ENCODE data around the gene NIBAN1. TPM values are rescaled to one million over a fixed set of nuclear protein-coding genes. Genes with fewer than 3 reads are reported as not detected.
A peak's percentile ranks its signal among the peaks of the same experiment; 100 is the strongest.

The NIBAN1 gene
- total RNA-seq, 1 experiment from 2014 or later = 15.6 TPM

DNA sequence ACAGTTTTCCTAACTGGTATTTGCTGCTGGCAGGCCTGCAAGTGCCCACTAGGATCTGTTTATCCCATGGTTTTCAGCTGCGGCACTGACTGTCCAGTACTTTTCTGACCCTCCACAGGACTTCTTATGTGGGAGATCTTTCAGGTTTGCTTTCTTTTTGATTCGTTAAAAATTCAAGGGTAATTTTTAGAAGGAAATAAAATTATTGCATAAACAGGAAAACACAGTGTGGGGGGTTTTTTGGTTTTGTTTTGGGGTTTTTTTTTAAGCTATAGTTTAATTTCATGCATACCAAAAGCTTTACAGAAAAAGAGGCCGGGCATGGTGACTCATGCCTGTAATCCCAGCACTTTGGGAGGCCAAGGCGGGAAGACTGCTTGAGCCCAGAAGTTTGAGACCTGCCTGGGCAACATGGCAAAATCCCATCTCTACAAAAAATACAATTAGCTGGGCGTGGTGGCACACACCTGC lies 3.6 kb downstream of the NIBAN1 start:
- ChIA-PET CTCF (interaction anchor here (0.9 to 8.1 kb wide), 5 partner anchors 11 to 164 kb away, joined by 3 to 77 read pairs (median 4); no protein-coding TSS in a partner anchor), POLR2A (interaction anchor here (0.9 to 2.5 kb wide), 5 partner anchors 9 to 70 kb away, joined by 3 to 11 read pairs (median 3); no protein-coding TSS in a partner anchor)
- Mint-ChIP-seq H3K9me3 (ENCODE audit: unreplicated experiment) (no peaks in the 10 kb centered on the region), H3K4me1 (ENCODE audit: insufficient read depth, unreplicated experiment) (peaks cover 6% of the 10 kb centered on the region), H3K27ac (ENCODE audit: low read depth, unreplicated experiment) (no peak overlapping the region), H3K36me3 (ENCODE audit: insufficient read depth, unreplicated experiment) (no peaks in the 10 kb centered on the region), H3K4me3 (ENCODE audit: unreplicated experiment) (no peak overlapping the region), H3K27me3 (ENCODE audit: insufficient read depth, unreplicated experiment) (peaks cover 69% of the 10 kb centered on the region)
- no TSS peak for BruUV-seq (replicated peaks)
- intact Hi-C loops (cut with micrococcal nuclease) = no loop called here
- TF ChIP-seq, protein P1, sequence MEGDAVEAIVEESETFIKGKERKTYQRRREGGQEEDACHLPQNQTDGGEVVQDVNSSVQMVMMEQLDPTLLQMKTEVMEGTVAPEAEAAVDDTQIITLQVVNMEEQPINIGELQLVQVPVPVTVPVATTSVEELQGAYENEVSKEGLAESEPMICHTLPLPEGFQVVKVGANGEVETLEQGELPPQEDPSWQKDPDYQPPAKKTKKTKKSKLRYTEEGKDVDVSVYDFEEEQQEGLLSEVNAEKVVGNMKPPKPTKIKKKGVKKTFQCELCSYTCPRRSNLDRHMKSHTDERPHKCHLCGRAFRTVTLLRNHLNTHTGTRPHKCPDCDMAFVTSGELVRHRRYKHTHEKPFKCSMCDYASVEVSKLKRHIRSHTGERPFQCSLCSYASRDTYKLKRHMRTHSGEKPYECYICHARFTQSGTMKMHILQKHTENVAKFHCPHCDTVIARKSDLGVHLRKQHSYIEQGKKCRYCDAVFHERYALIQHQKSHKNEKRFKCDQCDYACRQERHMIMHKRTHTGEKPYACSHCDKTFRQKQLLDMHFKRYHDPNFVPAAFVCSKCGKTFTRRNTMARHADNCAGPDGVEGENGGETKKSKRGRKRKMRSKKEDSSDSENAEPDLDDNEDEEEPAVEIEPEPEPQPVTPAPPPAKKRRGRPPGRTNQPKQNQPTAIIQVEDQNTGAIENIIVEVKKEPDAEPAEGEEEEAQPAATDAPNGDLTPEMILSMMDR (IDR thresholded peaks at IDR 0.05; ENCODE audit: unreplicated experiment) = no peak
- peak; percentile 35 for DNase-seq (ENCODE audit: unreplicated experiment)

DNA sequence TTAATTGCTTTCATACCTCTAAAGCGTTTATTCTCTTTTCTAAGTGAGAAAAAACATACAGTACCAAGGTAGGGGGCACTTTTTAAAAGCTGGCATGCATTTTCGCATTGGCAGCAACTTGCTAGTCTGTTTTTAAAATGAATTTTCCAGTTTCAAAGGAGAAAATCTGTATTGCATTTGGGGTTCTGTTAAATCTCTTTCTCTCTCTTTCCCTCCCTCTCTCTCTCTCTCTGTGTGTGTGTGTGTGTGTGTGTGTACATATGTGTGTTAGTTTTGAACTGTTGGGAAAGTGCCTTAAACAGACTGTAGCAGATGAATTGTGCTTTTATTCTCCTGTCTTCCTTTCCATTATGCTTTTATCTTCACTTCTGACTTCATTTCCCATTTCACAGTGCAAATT lies 7.3 kb downstream of the NIBAN1 start:
- intact Hi-C loops (cut with micrococcal nuclease) = no loop called here
- Mint-ChIP-seq H3K27me3 (ENCODE audit: insufficient read depth, unreplicated experiment) (peaks cover 64% of the 10 kb centered on the region), H3K9me3 (ENCODE audit: unreplicated experiment) (no peaks in the 10 kb centered on the region), H3K36me3 (ENCODE audit: insufficient read depth, unreplicated experiment) (no peaks in the 10 kb centered on the region), H3K27ac (ENCODE audit: low read depth, unreplicated experiment) (no peak overlapping the region), H3K4me3 (ENCODE audit: unreplicated experiment) (no peak overlapping the region), H3K4me1 (ENCODE audit: insufficient read depth, unreplicated experiment) (peaks cover 6% of the 10 kb centered on the region)
- TF ChIP-seq, protein P1 (IDR thresholded peaks at IDR 0.05; ENCODE audit: unreplicated experiment) = no peak
- ChIA-PET CTCF (interaction anchor here (1.3 to 3.7 kb wide), 3 partner anchors 12 to 161 kb away, joined by 6 to 24 read pairs (median 13); no protein-coding TSS in a partner anchor), POLR2A (interaction anchor here (0.5 to 1.1 kb wide), 4 partner anchors 54 to 785 kb away, joined by 3 to 4 read pairs (median 4); no protein-coding TSS in a partner anchor)
- BruUV-seq (replicated peaks) = no TSS peak
- no peak for DNase-seq (ENCODE audit: unreplicated experiment)

DNA sequence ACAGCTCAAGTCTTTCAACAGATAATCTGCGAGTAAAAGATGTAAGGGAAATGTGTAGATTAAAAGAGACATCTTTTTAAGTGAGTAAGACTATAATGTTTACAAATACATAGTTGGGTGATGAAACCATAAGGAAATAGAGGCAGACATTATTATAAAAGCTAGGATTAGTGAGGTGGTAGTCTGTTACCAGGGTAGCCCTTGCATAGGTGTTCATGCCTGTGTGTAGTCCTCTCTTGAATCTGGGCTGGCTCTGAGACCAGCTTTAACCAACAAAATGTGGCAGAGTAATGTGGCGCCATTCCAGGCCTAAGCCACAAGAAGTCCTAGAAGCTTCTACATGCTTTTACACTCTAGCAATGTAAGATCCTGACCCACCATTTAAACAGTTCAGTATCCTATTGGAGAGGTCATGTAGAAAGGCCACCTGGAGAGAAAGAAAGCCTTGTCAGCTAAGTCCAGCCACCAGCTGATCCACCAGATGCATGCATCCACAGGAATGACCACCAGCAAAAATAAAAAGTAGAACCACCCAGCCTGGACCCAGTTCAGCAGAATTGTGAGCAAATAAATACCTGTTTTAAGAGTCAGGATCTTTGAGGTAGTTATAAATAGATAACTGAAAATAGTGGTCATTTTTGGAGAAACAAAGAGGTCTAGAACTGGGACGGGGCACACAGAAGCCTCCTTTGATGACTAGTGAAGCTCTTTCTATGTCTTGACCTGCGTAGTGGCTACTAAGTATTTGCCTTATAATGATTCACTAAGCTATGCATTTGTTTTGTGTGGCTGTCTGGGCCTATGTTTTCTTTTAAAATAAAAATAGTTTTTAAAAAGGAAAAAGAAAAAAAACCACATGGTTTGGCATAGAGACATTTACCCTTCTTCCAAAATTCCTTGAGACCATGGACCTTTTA lies 8.1 kb downstream of the NIBAN1 start:
- POLR2A ChIA-PET = interaction anchor here (0.5 to 0.7 kb wide), 4 partner anchors 55 to 786 kb away, joined by 3 read pairs; no protein-coding TSS in a partner anchor
- H3K27ac Mint-ChIP-seq (ENCODE audit: low read depth, unreplicated experiment) = no peak overlapping the region
- CTCF ChIA-PET = interaction anchor here (0.7 to 3.7 kb wide), 4 partner anchors 11 to 160 kb away, joined by 3 to 24 read pairs (median 10); no protein-coding TSS in a partner anchor
- DNase-seq (ENCODE audit: unreplicated experiment) = no peak
- H3K4me3 Mint-ChIP-seq (ENCODE audit: unreplicated experiment) = no peak overlapping the region
- H3K9me3 Mint-ChIP-seq (ENCODE audit: unreplicated experiment) = no peaks in the 10 kb centered on the region
- intact Hi-C loops (cut with micrococcal nuclease) = no loop called here
- no peaks in the 10 kb centered on the region for H3K36me3 Mint-ChIP-seq (ENCODE audit: insufficient read depth, unreplicated experiment)
- H3K27me3 Mint-ChIP-seq (ENCODE audit: insufficient read depth, unreplicated experiment) = peaks cover 71% of the 10 kb centered on the region
- peaks cover 6% of the 10 kb centered on the region for H3K4me1 Mint-ChIP-seq (ENCODE audit: insufficient read depth, unreplicated experiment)
- TF ChIP-seq, protein P1 (IDR thresholded peaks at IDR 0.05; ENCODE audit: unreplicated experiment) = no peak
- BruUV-seq (replicated peaks) = TSS peak; percentile 36

DNA sequence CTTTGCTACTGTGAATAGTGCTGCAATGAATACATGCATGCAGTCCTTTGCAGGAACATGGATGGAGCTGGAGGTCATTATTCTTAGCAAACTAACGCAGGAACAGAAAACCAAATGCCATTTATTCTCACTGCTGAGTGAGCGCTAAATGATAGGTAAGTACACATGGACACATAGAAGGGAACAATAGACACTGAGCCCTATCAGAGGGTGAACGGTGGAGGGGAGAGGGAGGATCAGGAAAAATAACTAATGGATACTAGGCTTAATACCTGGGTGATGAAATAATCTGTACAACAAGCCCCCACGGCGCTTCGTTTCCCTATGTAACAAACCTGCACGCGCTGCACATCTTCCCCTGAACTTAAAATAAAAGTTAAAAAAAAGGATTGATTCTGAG lies 8.9 kb downstream of the NIBAN1 start:
- TF ChIP-seq, protein P1 (IDR thresholded peaks at IDR 0.05; ENCODE audit: unreplicated experiment) = no peak
- Mint-ChIP-seq H3K4me3 (ENCODE audit: unreplicated experiment) (no peak overlapping the region), H3K36me3 (ENCODE audit: insufficient read depth, unreplicated experiment) (no peaks in the 10 kb centered on the region), H3K4me1 (ENCODE audit: insufficient read depth, unreplicated experiment) (peaks cover under 1% of the 10 kb centered on the region), H3K27me3 (ENCODE audit: insufficient read depth, unreplicated experiment) (peaks cover 75% of the 10 kb centered on the region), H3K9me3 (ENCODE audit: unreplicated experiment) (no peaks in the 10 kb centered on the region), H3K27ac (ENCODE audit: low read depth, unreplicated experiment) (no peak overlapping the region)
- no peak for DNase-seq (ENCODE audit: unreplicated experiment)
- intact Hi-C loops (cut with micrococcal nuclease) = no loop called here
- BruUV-seq (replicated peaks) = no TSS peak
- POLR2A ChIA-PET = no interaction called here
- CTCF ChIA-PET = interaction anchor here (0.7 to 3.7 kb wide), 4 partner anchors 10 to 160 kb away, joined by 3 to 24 read pairs (median 10); no protein-coding TSS in a partner anchor
